Heart left ventricle (tissue), 13 donors: Measurements from ENCODE around the gene BANK1.

Source experiments
- POLR2A ChIP-seq, 2 donors: fragments of 450-650 bp; IDR thresholded peaks; one replicate each; pipeline ENCODE4 v1.6.1; 2017; ENCODE audit warnings: antibody characterized with exemption in 2 of 2, mild to moderate bottlenecking in 2 of 2, moderate library complexity in 2 of 2
- TF ChIP-seq, protein P1 (sequence below), 12 donors: fragments of 200-600 bp; sonication (generic) in 4 of 12; IDR thresholded peaks; one replicate each; pipeline versions ENCODE4 v1.5.0 to v1.8.0; 2018 to 2022; ENCODE audit warnings: antibody characterized with exemption in 12 of 12, mild to moderate bottlenecking in 5 of 12
- donor health status: ischemic (EF 13 %, LVEDD 7.1; RV severe dilation, severe dysfunction).
- donor health status: DM: no; HTN: yes; CAD: no.
- donor health status: DM: no; HTN: no; CAD: no.
- donor health status: ischemic (EF 25% LVEDD 6.9; RV normal size, moderate dysfunction).
- donor health status: ischemic (EF 25% LVEDD 5.7; RV mildly dilated, moderate dysfunction).
- donor health status: ischemic (EF 35%, LVEDD 5.7; RV mildly dilated, moderate dysfunction).
- donor health status: nonischemic (EF 11% LVEDD 7.7; RV severe dilation, severe dysfunction).
- donor health status: DM: yes; HTN: yes; CAD: no.
- donor health status: PGD.
- donor health status: ischemic (EF 29% LVEDD 5.4; RV normal size, mild dysfunction).
- donor health status: nonischemic (EF 23%, LVEDD 6.1; RV moderate dilation, normal function).

DNA sequence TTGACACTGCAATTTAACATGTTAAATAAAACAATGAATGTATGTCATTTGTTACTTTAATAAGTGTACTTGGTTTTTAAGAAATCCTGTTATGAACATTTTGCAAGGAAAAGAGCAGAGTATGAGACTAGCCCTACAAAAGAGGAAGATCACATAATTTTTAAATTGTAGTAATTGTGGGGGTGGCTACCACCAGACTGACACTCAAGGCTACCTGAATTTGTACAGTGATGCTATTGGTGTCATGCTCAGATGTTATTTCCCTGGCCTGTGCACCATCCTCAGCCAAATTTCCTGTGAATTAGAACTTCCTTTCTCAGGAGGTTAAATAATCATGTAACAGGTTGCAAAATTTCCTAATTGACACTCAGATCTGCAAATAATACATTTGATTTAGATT lies 157.5 kb downstream of the BANK1 start:
- TF ChIP-seq, protein P1, sequence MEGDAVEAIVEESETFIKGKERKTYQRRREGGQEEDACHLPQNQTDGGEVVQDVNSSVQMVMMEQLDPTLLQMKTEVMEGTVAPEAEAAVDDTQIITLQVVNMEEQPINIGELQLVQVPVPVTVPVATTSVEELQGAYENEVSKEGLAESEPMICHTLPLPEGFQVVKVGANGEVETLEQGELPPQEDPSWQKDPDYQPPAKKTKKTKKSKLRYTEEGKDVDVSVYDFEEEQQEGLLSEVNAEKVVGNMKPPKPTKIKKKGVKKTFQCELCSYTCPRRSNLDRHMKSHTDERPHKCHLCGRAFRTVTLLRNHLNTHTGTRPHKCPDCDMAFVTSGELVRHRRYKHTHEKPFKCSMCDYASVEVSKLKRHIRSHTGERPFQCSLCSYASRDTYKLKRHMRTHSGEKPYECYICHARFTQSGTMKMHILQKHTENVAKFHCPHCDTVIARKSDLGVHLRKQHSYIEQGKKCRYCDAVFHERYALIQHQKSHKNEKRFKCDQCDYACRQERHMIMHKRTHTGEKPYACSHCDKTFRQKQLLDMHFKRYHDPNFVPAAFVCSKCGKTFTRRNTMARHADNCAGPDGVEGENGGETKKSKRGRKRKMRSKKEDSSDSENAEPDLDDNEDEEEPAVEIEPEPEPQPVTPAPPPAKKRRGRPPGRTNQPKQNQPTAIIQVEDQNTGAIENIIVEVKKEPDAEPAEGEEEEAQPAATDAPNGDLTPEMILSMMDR (IDR thresholded peaks at IDR 0.05), result no peak
- TF ChIP-seq POLR2A (IDR thresholded peaks at IDR 0.05), result no peak
